ENCODE results near the gene NEGR1. TPM values are rescaled to one million over a fixed set of nuclear protein-coding genes. Genes with fewer than 3 reads are reported as not detected.

NEGR1 gene
- total and polyA plus RNA-seq, 4 donors: 0.86 to 7.3 (median 2.5) TPM

DNA sequence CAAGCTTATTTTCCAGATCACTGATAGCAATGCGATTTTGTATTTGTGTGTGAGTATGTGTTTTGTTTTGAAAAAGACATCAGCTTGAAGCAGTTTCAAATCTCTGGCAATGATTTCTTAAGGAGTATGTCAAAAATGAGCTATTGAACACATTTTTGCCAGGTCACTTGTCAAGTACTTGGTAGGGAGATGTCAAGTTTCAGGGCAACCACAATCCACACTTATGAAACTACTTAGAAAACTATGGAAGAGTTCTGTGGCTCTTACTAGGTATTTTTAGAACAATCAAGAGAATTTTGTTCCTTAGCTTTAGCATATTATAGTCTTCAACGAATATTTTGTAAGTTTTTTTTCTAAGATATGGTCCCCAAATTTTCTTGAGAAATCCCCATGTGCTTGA lies 882.7 kb downstream of the NEGR1 start:
- H3K27ac ChIP-seq (ENCODE audit: low read depth in 1 of 2, low read length in 1 of 2): no peak overlapping the region
- ATAC-seq (ENCODE audit: insufficient read depth, low FRiP score) (no peak), DNase-seq (peak in 2 of 3 donors; percentile 4 to 45)
- H3K27me3 ChIP-seq (ENCODE audit: control insufficient read depth in 3 of 3, insufficient read depth in 3 of 3, low read length in 2 of 3): no peaks in the 10 kb centered on the region
- no peak overlapping the region for H3K9ac ChIP-seq (ENCODE audit: insufficient read depth in 1 of 2, low read length in 2 of 2)
- TF ChIP-seq, protein P1, sequence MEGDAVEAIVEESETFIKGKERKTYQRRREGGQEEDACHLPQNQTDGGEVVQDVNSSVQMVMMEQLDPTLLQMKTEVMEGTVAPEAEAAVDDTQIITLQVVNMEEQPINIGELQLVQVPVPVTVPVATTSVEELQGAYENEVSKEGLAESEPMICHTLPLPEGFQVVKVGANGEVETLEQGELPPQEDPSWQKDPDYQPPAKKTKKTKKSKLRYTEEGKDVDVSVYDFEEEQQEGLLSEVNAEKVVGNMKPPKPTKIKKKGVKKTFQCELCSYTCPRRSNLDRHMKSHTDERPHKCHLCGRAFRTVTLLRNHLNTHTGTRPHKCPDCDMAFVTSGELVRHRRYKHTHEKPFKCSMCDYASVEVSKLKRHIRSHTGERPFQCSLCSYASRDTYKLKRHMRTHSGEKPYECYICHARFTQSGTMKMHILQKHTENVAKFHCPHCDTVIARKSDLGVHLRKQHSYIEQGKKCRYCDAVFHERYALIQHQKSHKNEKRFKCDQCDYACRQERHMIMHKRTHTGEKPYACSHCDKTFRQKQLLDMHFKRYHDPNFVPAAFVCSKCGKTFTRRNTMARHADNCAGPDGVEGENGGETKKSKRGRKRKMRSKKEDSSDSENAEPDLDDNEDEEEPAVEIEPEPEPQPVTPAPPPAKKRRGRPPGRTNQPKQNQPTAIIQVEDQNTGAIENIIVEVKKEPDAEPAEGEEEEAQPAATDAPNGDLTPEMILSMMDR (IDR thresholded peaks at IDR 0.05; ENCODE audit: control extremely low read depth, extremely low read depth): no peak
- peaks cover 0 to 4% (median 0%) of the 10 kb centered on the region in 5 donors for H3K4me1 ChIP-seq (ENCODE audit: control insufficient read depth in 5 of 5, insufficient read depth in 5 of 5, low read length in 5 of 5)
- H3K9me3 ChIP-seq (ENCODE audit: control insufficient read depth in 4 of 4, insufficient read depth in 3 of 4, low read length in 3 of 4): peaks cover 0 to 3% (median 0%) of the 10 kb centered on the region in 4 donors
- H3K36me3 ChIP-seq (ENCODE audit: control insufficient read depth in 4 of 4, insufficient read depth in 4 of 4, low read length in 4 of 4): no peaks in the 10 kb centered on the region
- 32 to 53% methylated on average over 2 of the region's 2 CpGs for WGBS, 2 donors
- no peak overlapping the region for H3K4me3 ChIP-seq

DNA sequence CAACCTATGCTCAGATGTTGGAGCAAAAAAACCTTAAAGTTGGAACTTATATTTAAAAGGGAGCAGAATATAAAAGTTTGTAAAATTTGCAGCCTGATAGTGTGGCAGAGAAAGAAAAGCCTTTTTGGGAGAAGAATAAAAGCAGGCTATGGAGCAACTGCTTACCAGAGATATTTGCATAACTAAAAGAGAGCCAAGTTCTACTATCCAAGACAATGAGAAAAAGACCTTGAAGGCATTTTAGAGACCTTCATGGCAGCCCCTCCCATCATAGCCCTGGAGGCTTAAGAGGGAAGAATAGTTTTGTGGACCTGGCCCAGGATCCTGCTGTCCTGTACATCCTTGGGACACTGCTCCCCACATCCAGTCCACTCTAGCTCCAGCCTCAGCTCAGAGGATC lies 889.0 kb downstream of the NEGR1 start:
- no peak overlapping the region for H3K27ac ChIP-seq (ENCODE audit: low read depth in 1 of 2, low read length in 1 of 2)
- TF ChIP-seq, protein P1 (IDR thresholded peaks at IDR 0.05; ENCODE audit: control extremely low read depth, extremely low read depth): no peak
- H3K9ac ChIP-seq (ENCODE audit: insufficient read depth in 1 of 2, low read length in 2 of 2): no peak overlapping the region
- no peak overlapping the region for H3K4me3 ChIP-seq
- no peaks in the 10 kb centered on the region for H3K4me1 ChIP-seq (ENCODE audit: control insufficient read depth in 5 of 5, insufficient read depth in 5 of 5, low read length in 5 of 5)
- no peak for DNase-seq
- H3K9me3 ChIP-seq (ENCODE audit: control insufficient read depth in 4 of 4, insufficient read depth in 3 of 4, low read length in 3 of 4): peaks cover 0 to 1% (median 0%) of the 10 kb centered on the region in 4 donors
- ATAC-seq (ENCODE audit: insufficient read depth, low FRiP score): no peak
- no peaks in the 10 kb centered on the region for H3K27me3 ChIP-seq (ENCODE audit: control insufficient read depth in 3 of 3, insufficient read depth in 3 of 3, low read length in 2 of 3)
- H3K36me3 ChIP-seq (ENCODE audit: control insufficient read depth in 4 of 4, insufficient read depth in 4 of 4, low read length in 4 of 4): no peaks in the 10 kb centered on the region

GRCh38 chr1:71390518-71390917 lies 891.8 kb downstream of the NEGR1 start:
- peaks cover 0 to 1% (median 0%) of the 10 kb centered on the region in 4 donors for H3K9me3 ChIP-seq (ENCODE audit: control insufficient read depth in 4 of 4, insufficient read depth in 3 of 4, low read length in 3 of 4)
- ATAC-seq (ENCODE audit: insufficient read depth, low FRiP score) (no peak), DNase-seq (no peak)
- H3K36me3 ChIP-seq (ENCODE audit: control insufficient read depth in 4 of 4, insufficient read depth in 4 of 4, low read length in 4 of 4): no peaks in the 10 kb centered on the region
- TF ChIP-seq, protein P1 (IDR thresholded peaks at IDR 0.05; ENCODE audit: control extremely low read depth, extremely low read depth): no peak
- no peaks in the 10 kb centered on the region for H3K4me1 ChIP-seq (ENCODE audit: control insufficient read depth in 5 of 5, insufficient read depth in 5 of 5, low read length in 5 of 5)
- no peak overlapping the region for H3K27ac ChIP-seq (ENCODE audit: low read depth in 1 of 2, low read length in 1 of 2)
- no peaks in the 10 kb centered on the region for H3K27me3 ChIP-seq (ENCODE audit: control insufficient read depth in 3 of 3, insufficient read depth in 3 of 3, low read length in 2 of 3)
- no peak overlapping the region for H3K4me3 ChIP-seq
- no peak overlapping the region for H3K9ac ChIP-seq (ENCODE audit: insufficient read depth in 1 of 2, low read length in 2 of 2)
- WGBS, 2 donors: 89 to 90% methylated on average over 2 of the region's 2 CpGs

GRCh38 chr1:71377886-71378285 lies 904.5 kb downstream of the NEGR1 start:
- Histone ChIP-seq H3K36me3 (ENCODE audit: control insufficient read depth in 4 of 4, insufficient read depth in 4 of 4, low read length in 4 of 4) (no peaks in the 10 kb centered on the region), H3K4me3 (no peak overlapping the region), H3K27ac (ENCODE audit: low read depth in 1 of 2, low read length in 1 of 2) (no peak overlapping the region), H3K9me3 (ENCODE audit: control insufficient read depth in 4 of 4, insufficient read depth in 3 of 4, low read length in 3 of 4) (no peaks in the 10 kb centered on the region), H3K9ac (ENCODE audit: insufficient read depth in 1 of 2, low read length in 2 of 2) (no peak overlapping the region), H3K27me3 (ENCODE audit: control insufficient read depth in 3 of 3, insufficient read depth in 3 of 3, low read length in 2 of 3) (no peaks in the 10 kb centered on the region), H3K4me1 (ENCODE audit: control insufficient read depth in 5 of 5, insufficient read depth in 5 of 5, low read length in 5 of 5) (no peaks in the 10 kb centered on the region)
- TF ChIP-seq, protein P1 (IDR thresholded peaks at IDR 0.05; ENCODE audit: control extremely low read depth, extremely low read depth): no peak
- DNase-seq (no peak), ATAC-seq (ENCODE audit: insufficient read depth, low FRiP score) (no peak)
- 80 to 82% methylated on average over 3 of the region's 3 CpGs for WGBS, 2 donors

Data from lung (tissue), 12 donors.